HEK293 (cell line): ENCODE data around the gene CSRP1.

Experiments
- BCL6B ChIP-seq: fragments of 450-650 bp; formaldehyde crosslinking; IDR thresholded peaks from 2 replicates; pipeline ENCODE4 v1.5.1; 2017; ENCODE audit warnings: missing biosample characterization, missing genetic modification characterization
- HOXC10 ChIP-seq: sonication (generic); formaldehyde crosslinking; IDR thresholded peaks from 2 replicates; pipeline ENCODE4 v1.8.1; 2023; ENCODE audit warnings: mild to moderate bottlenecking, missing genetic modification reagents
- HOXD13 ChIP-seq: sonication (generic); formaldehyde crosslinking; IDR thresholded peaks from 2 replicates; pipeline ENCODE4 v1.8.0; 2022; ENCODE audit warnings: missing genetic modification reagents, borderline replicate concordance
- INSM2 ChIP-seq: fragments of 450-650 bp; formaldehyde crosslinking; IDR thresholded peaks from 2 replicates; pipeline ENCODE4 v1.5.1; 2016; ENCODE audit warnings: missing biosample characterization, missing genetic modification characterization
- MZF1 ChIP-seq: fragments of 450-650 bp; formaldehyde crosslinking; IDR thresholded peaks from 2 replicates; pipeline ENCODE4 v1.5.1; 2017; ENCODE audit warnings: missing biosample characterization, missing genetic modification characterization, borderline replicate concordance
- OVOL3 ChIP-seq: fragments of 450-650 bp; formaldehyde crosslinking; IDR thresholded peaks from 2 replicates; pipeline ENCODE4 v1.5.1; 2016; ENCODE audit warnings: missing biosample characterization, missing genetic modification characterization
- PRDM2 ChIP-seq: fragments of 450-650 bp; formaldehyde crosslinking; IDR thresholded peaks from 2 replicates; pipeline ENCODE4 v1.5.1; 2016; ENCODE audit warnings: missing biosample characterization, missing genetic modification characterization, borderline replicate concordance
- SCRT2 ChIP-seq: fragments of 450-650 bp; formaldehyde crosslinking; IDR thresholded peaks from 2 replicates; pipeline ENCODE4 v1.5.1; 2016; ENCODE audit warnings: missing biosample characterization, missing genetic modification characterization
- TCF7L2 ChIP-seq: IDR thresholded peaks from 2 replicates; pipeline ENCODE4 v1.6.1; 2011; ENCODE audit warnings: low read depth, mild to moderate bottlenecking, inconsistent platforms, low read length, moderate library complexity, borderline replicate concordance
- ZBTB8A ChIP-seq: fragments of 450-650 bp; formaldehyde crosslinking; IDR thresholded peaks from 2 replicates; pipeline ENCODE4 v1.5.1; 2016; ENCODE audit warnings: missing biosample characterization, missing genetic modification characterization
- ZEB2 ChIP-seq: fragments of 450-650 bp; formaldehyde crosslinking; IDR thresholded peaks from 2 replicates; pipeline ENCODE4 v1.5.1; 2016; ENCODE audit warnings: missing biosample characterization, missing genetic modification characterization
- ZFP69B ChIP-seq: fragments of 450-650 bp; formaldehyde crosslinking; IDR thresholded peaks from 2 replicates; pipeline ENCODE4 v1.5.1; 2016; ENCODE audit warnings: missing biosample characterization, missing genetic modification characterization
- ZIC2 ChIP-seq: fragments of 450-650 bp; formaldehyde crosslinking; IDR thresholded peaks from 2 replicates; pipeline ENCODE4 v1.5.1; 2016; ENCODE audit warnings: missing biosample characterization, missing genetic modification characterization
- ZNF148 ChIP-seq: fragments of 450-650 bp; formaldehyde crosslinking; IDR thresholded peaks from 2 replicates; pipeline ENCODE4 v1.5.0; 2017; ENCODE audit warnings: missing biosample characterization, missing genetic modification characterization, borderline replicate concordance
- ZNF239 ChIP-seq: fragments of 450-650 bp; formaldehyde crosslinking; IDR thresholded peaks from 2 replicates; pipeline ENCODE4 v1.5.1; 2016; ENCODE audit warnings: missing biosample characterization, missing genetic modification characterization
- ZNF311 ChIP-seq: fragments of 450-650 bp; formaldehyde crosslinking; IDR thresholded peaks from 2 replicates; pipeline ENCODE4 v1.5.1; 2017; ENCODE audit warnings: missing biosample characterization, missing genetic modification characterization, borderline replicate concordance
- ZNF324 ChIP-seq: fragments of 450-650 bp; formaldehyde crosslinking; IDR thresholded peaks from 2 replicates; pipeline ENCODE4 v1.5.1; 2016; ENCODE audit warnings: missing biosample characterization, missing genetic modification characterization
- ZNF341 ChIP-seq: fragments of 450-650 bp; formaldehyde crosslinking; IDR thresholded peaks from 2 replicates; pipeline ENCODE4; 2016; ENCODE audit warnings: low read depth, missing biosample characterization, missing genetic modification characterization
- ZNF404 ChIP-seq: fragments of 450-650 bp; formaldehyde crosslinking; IDR thresholded peaks from 2 replicates; pipeline ENCODE4 v1.5.1; 2017; ENCODE audit warnings: missing biosample characterization, missing genetic modification characterization
- ZNF449 ChIP-seq: fragments of 450-650 bp; formaldehyde crosslinking; IDR thresholded peaks from 2 replicates; pipeline ENCODE4 v1.5.1; 2017; ENCODE audit warnings: missing biosample characterization, mild to moderate bottlenecking, missing genetic modification characterization, moderate library complexity
- ZNF530 ChIP-seq: fragments of 450-650 bp; formaldehyde crosslinking; IDR thresholded peaks from 2 replicates; pipeline ENCODE4 v1.5.1; 2016; ENCODE audit warnings: low read depth, missing biosample characterization, missing genetic modification characterization
- ZNF639 ChIP-seq: fragments of 450-650 bp; formaldehyde crosslinking; IDR thresholded peaks from 2 replicates; pipeline ENCODE4 v1.5.1; 2016; ENCODE audit warnings: missing biosample characterization, missing genetic modification characterization
- ZNF707 ChIP-seq: fragments of 450-650 bp; formaldehyde crosslinking; IDR thresholded peaks from 2 replicates; pipeline ENCODE4 v1.5.1; 2016; ENCODE audit warnings: missing biosample characterization, missing genetic modification characterization
- ZSCAN18 ChIP-seq: fragments of 450-650 bp; formaldehyde crosslinking; IDR thresholded peaks from 2 replicates; pipeline ENCODE4 v1.5.1; 2016; ENCODE audit warnings: missing biosample characterization, missing genetic modification characterization

The CSRP1 gene

GRCh38 chr1:201500670-201501120 is 6.2 kb downstream of the CSRP1 start (continued):
- no peak for TF ChIP-seq PRDM2 (tag by site-specific recombination)
- TF ChIP-seq ZSCAN18 = no peak
- no peak for TF ChIP-seq INSM2 (tag by site-specific recombination)
- TF ChIP-seq HOXC10 (CRISPR knock-in tag) = no peak
- TF ChIP-seq ZEB2 = no peak
- TF ChIP-seq OVOL3 = no peak
- no peak for TF ChIP-seq ZNF639 (tag by site-specific recombination)
- TF ChIP-seq ZNF311 (tag by site-specific recombination) = no peak
- TF ChIP-seq HOXD13 (CRISPR knock-in tag) = no peak
- no peak for TF ChIP-seq ZNF449
- TF ChIP-seq ZNF707 (tag by site-specific recombination) = no peak
- TF ChIP-seq MZF1 (tag by site-specific recombination) = no peak
- TF ChIP-seq ZNF148 (tag by site-specific recombination) = no peak
- TF ChIP-seq BCL6B (tag by site-specific recombination) = no peak
- peak; percentile 29; the same call in 1 of the 2 replicates for TF ChIP-seq SCRT2
- TF ChIP-seq TCF7L2 = no peak
- TF ChIP-seq ZBTB8A (tag by site-specific recombination) = 0 out of 2 replicates have a peak, but pooled peaks have one; percentile 24
- TF ChIP-seq ZNF530 (tag by site-specific recombination) = no peak
- TF ChIP-seq ZNF404 (tag by site-specific recombination) = no peak
- no peak for TF ChIP-seq ZFP69B (tag by site-specific recombination)
- no peak for TF ChIP-seq ZNF239 (tag by site-specific recombination)
- peak; percentile 67; the same call in 1 of the 2 replicates for TF ChIP-seq ZIC2 (tag by site-specific recombination)
- TF ChIP-seq ZNF324 (tag by site-specific recombination) = no peak
- TF ChIP-seq ZNF341 (tag by site-specific recombination) = peak; percentile 57
